ENCODE data around the gene BABAM2.
"Not testable (repeated sequence)": the region's sequence is repeated elsewhere in the genome, so short reads cannot be mapped to it uniquely, and the experiment has no call there.

GRCh38 chr2:28335265-28335664 is 444.7 kb downstream of the BABAM2 start:
- not testable (repeated sequence) for TF ChIP-seq CTCF (conservative IDR thresholded peaks at IDR 0.05; ENCODE audit: low read depth, low read length); EZH2 (IDR thresholded peaks at IDR 0.05; ENCODE audit: low read length, unreplicated experiment); EZH2phosphoT487 (IDR thresholded peaks at IDR 0.05; ENCODE audit: borderline replicate concordance, low read length)

All from PC-3 (cell line).